Measurements from ENCODE around the gene B3GNT3.

DNA sequence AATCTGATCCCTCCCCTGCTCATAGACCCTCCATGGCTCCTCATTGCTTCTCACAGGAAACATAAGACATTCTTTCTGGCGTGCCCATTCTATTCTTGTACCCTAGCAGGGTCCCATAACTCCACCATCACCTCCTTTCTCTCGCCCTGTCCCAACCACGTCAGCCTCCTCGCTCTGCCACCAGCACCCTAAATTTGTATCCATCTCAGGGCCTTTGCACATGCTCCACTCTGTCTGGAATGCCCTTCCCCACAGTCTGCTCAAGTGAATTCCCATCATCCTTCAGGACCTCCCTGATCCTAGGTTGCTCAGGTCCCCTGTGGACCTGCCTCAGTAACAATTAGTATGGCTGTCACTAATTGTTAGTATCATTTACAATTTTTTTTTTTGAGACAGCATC lies 10.5 kb downstream of the B3GNT3 start:
- TF ChIP-seq CTCF (IDR thresholded peaks at IDR 0.05) = no peak
- TF ChIP-seq POLR2A (IDR thresholded peaks at IDR 0.05) = no peak
